HepG2 (cell line): ENCODE measurements around the gene NAB2. TPM values are rescaled to one million over a fixed set of nuclear protein-coding genes. Genes with fewer than 3 reads are reported as not detected.

Experiments used
- ATAC-seq: fragments of 200-7000 bp; cut with Tn5 transposase; 3 replicates; pipeline ENCODE4 v1.9.1; 2020; ENCODE audit warnings: mild to moderate bottlenecking, moderate library complexity
- BruUV-seq: library from RNA; stranded (reverse); fragments of 400-500 nt; replicated peaks from 2 replicates; lab custom pipeline; 2021; lab: Mats Ljungman, UMichigan
- CTCF ChIA-PET: fragments of 300-600 bp; formaldehyde crosslinking; extraction: SDS; loops from one replicate; lab custom pipeline; 2021; ENCODE audit warnings: low total read pairs, inconsistent platforms, low intra/inter-chr PET ratio; lab: Yijun Ruan, JAX
- POLR2A ChIA-PET: fragments of 350-600 bp; sonication (Branson Sonifier 250); formaldehyde crosslinking; loops from one replicate; lab custom pipeline; 2020; ENCODE audit warnings: antibody characterized with exemption, inconsistent platforms; lab: Yijun Ruan, JAX
- DNase-seq: peaks from one replicate; pipeline ENCODE4 v3.0.0-alpha.2; 2015; ENCODE audit warnings: low spot score
- FAIRE-seq: peaks from 3 replicates; lab custom pipeline; 2011; peaks lifted over from hg19 to GRCh38; lab: Jason Lieb, UNC
- H2AFZ ChIP-seq: one replicate; pipeline ENCODE4 v1.6.1; 2011; ENCODE audit warnings: low read length, inconsistent platforms
- H3K27ac ChIP-seq: fragments of 300-600 bp; 3 replicates; pipeline ENCODE4 v1.8.0; 2011; ENCODE audit warnings: mixed run types, mild to moderate bottlenecking, mixed read lengths, low read length, inconsistent platforms; ENCODE audit not compliant: insufficient read depth; ENCODE audit errors: extremely low read length
- H3K27me3 ChIP-seq, 2 experiments: fragments of 200-600 bp in 1 of 2; 2 replicates in 1 of 2; 3 replicates in 1 of 2; pipeline versions ENCODE4 v1.6.0 to v1.8.0; 2011; ENCODE audit warnings: low read length in 2 of 2, mild to moderate bottlenecking in 2 of 2, moderate library complexity in 2 of 2, inconsistent platforms in 1 of 2; ENCODE audit not compliant: insufficient read depth in 2 of 2, control insufficient read depth in 1 of 2
- H3K36me3 ChIP-seq, 2 experiments: fragments of 200-600 bp in 1 of 2; replicated peaks in 1 of 2; 2 replicates in 1 of 2; 3 replicates in 1 of 2; pipeline versions ENCODE4 v1.5.1 to v1.8.0; 2011; ENCODE audit warnings: low read length in 2 of 2, inconsistent platforms in 1 of 2; ENCODE audit not compliant: insufficient read depth in 2 of 2, control insufficient read depth in 1 of 2
- H3K4me1 ChIP-seq: 2 replicates; pipeline ENCODE4 v1.5.1; 2012; ENCODE audit warnings: low read length, inconsistent platforms; ENCODE audit not compliant: insufficient read depth
- H3K4me2 ChIP-seq: 2 replicates; pipeline ENCODE4 v1.6.0; 2011; ENCODE audit warnings: low read depth, low read length, inconsistent platforms
- H3K4me3 ChIP-seq, 3 experiments: fragments of 200-600 bp in 1 of 3; sonication (generic), shearing (Covaris generic) in 1 of 3; replicated peaks in 1 of 3; 2 replicates each; pipeline ENCODE4 v1.5.1; 2011 to 2016; ENCODE audit warnings: low read length in 3 of 3, inconsistent platforms in 2 of 3, low read depth in 2 of 3, mild to moderate bottlenecking in 2 of 3, control low read depth in 1 of 3, mixed read lengths in 1 of 3; ENCODE audit not compliant: insufficient read depth in 1 of 3
- H3K79me2 ChIP-seq: one replicate; pipeline ENCODE4 v1.6.1; 2011; ENCODE audit warnings: low read length, inconsistent platforms; ENCODE audit not compliant: insufficient read depth
- H3K9ac ChIP-seq: 2 replicates; pipeline ENCODE4 v1.6.0; 2011; ENCODE audit warnings: mild to moderate bottlenecking, low read depth, low read length, inconsistent platforms; ENCODE audit not compliant: insufficient read depth
- H3K9me3 ChIP-seq: 2 replicates; pipeline ENCODE4 v1.5.1; 2012; ENCODE audit warnings: mild to moderate bottlenecking, low read length
- H4K20me1 ChIP-seq: 2 replicates; pipeline ENCODE4 v1.6.0; 2011; ENCODE audit warnings: inconsistent platforms, mild to moderate bottlenecking, low read length, moderate library complexity; ENCODE audit not compliant: insufficient read depth
- CHCHD3 ChIP-seq: sonication (generic); formaldehyde crosslinking; IDR thresholded peaks from 2 replicates; pipeline ENCODE4 v1.8.0; 2022; ENCODE audit warnings: mild to moderate bottlenecking, missing genetic modification reagents, moderate library complexity
- CREM ChIP-seq, 2 experiments: sonication (generic) in 1 of 2; formaldehyde crosslinking in 1 of 2; IDR thresholded peaks; 2 replicates each; pipeline versions ENCODE4 v1.4.0 to v1.6.1; 2016 to 2020; ENCODE audit warnings: antibody characterized with exemption in 1 of 2, mild to moderate bottlenecking in 1 of 2, missing genetic modification reagents in 1 of 2
- HDAC2 ChIP-seq: sonication (generic); formaldehyde crosslinking; IDR thresholded peaks from 2 replicates; pipeline ENCODE4 v1.4.0; 2020; ENCODE audit warnings: missing genetic modification reagents
- MYNN ChIP-seq: sonication (generic); formaldehyde crosslinking; IDR thresholded peaks from 2 replicates; pipeline ENCODE4 v1.4.0; 2020; ENCODE audit warnings: mild to moderate bottlenecking, low read depth, missing genetic modification reagents
- POGZ ChIP-seq: sonication (generic); formaldehyde crosslinking; IDR thresholded peaks from 2 replicates; pipeline ENCODE4 v1.4.0; 2020; ENCODE audit warnings: mild to moderate bottlenecking, missing genetic modification reagents
- PRDM4 ChIP-seq: sonication (generic); formaldehyde crosslinking; IDR thresholded peaks from 2 replicates; pipeline ENCODE4 v1.9.0; 2021; ENCODE audit warnings: missing genetic modification reagents, borderline replicate concordance
- U2AF2 ChIP-seq: fragments of 200-400 bp; formaldehyde crosslinking; IDR thresholded peaks from 2 replicates; pipeline ENCODE4 v1.6.1; 2017; ENCODE audit warnings: low read depth, mild to moderate bottlenecking, low read length
- ZNF883 ChIP-seq: sonication (generic); formaldehyde crosslinking; IDR thresholded peaks from 2 replicates; pipeline ENCODE4 v1.5.1; 2020; ENCODE audit warnings: mild to moderate bottlenecking, missing genetic modification reagents; ENCODE audit errors: not compliant biosample characterization
- ZSCAN21 ChIP-seq: sonication (generic); formaldehyde crosslinking; IDR thresholded peaks from 2 replicates; pipeline ENCODE4 v1.8.0; 2022; ENCODE audit warnings: mild to moderate bottlenecking, missing genetic modification reagents, moderate library complexity, borderline replicate concordance
- ZSCAN22 ChIP-seq: sonication (generic); formaldehyde crosslinking; IDR thresholded peaks from 2 replicates; pipeline ENCODE4 v1.4.0; 2020; ENCODE audit warnings: mild to moderate bottlenecking, missing genetic modification reagents
- WGBS: methylation state at CpG from one replicate; pipeline ENCODE4 v1.1.6; 2017; ENCODE audit warnings: low lambda C conversion rate; 5-methylcytosine and 5-hydroxymethylcytosine counted together
- in situ Hi-C: cut with HindIII; loops from 2 replicates; pipeline ENCODE4 v1.10.0; 2017; ENCODE audit warnings: low pct_unique_long_range_greater_than_20kb; ENCODE audit not compliant: extremely low pct_ligation_motif_present
- intact Hi-C: fragments of 100-400 bp; cut with micrococcal nuclease; formaldehyde crosslinking; loops from one replicate; pipeline ENCODE4 v1.10.0; 2022; ENCODE audit not compliant: unreplicated experiment
- polyA plus RNA-seq, 8 experiments: library from polyadenylated mRNA; depleted of rRNA in 3 of 8; stranded (reverse) in 7 of 8; unstranded in 1 of 8; fragments of >200 nt; fragmentation: Illumina TruSeq in 4 of 8; extraction: Trizol in 4 of 8; gene quantifications; 2 replicates each; pipeline versions ENCODE4 v1.2.1 to v1.2.3, GENCODE V29; 2011 to 2016; ENCODE audit warnings: low read depth in 4 of 8, missing spikeins in 1 of 8, mixed read lengths in 1 of 8; ENCODE audit not compliant: insufficient read depth in 1 of 8
- total RNA-seq, 5 experiments: library from RNA; depleted of rRNA; stranded (reverse); fragments of >200 nt; fragmentation: Illumina TruSeq; extraction: Trizol; gene quantifications; 2 replicates each; pipeline ENCODE4 v1.2.3, GENCODE V29; 2016; ENCODE audit warnings: low read depth in 1 of 5

NAB2 gene
- total and polyA plus RNA-seq, 2 of the 13 experiments (the other 11 are each of a cell fraction or from before 2014, with no cell fraction given) = 11.7 to 12.9 TPM

DNA sequence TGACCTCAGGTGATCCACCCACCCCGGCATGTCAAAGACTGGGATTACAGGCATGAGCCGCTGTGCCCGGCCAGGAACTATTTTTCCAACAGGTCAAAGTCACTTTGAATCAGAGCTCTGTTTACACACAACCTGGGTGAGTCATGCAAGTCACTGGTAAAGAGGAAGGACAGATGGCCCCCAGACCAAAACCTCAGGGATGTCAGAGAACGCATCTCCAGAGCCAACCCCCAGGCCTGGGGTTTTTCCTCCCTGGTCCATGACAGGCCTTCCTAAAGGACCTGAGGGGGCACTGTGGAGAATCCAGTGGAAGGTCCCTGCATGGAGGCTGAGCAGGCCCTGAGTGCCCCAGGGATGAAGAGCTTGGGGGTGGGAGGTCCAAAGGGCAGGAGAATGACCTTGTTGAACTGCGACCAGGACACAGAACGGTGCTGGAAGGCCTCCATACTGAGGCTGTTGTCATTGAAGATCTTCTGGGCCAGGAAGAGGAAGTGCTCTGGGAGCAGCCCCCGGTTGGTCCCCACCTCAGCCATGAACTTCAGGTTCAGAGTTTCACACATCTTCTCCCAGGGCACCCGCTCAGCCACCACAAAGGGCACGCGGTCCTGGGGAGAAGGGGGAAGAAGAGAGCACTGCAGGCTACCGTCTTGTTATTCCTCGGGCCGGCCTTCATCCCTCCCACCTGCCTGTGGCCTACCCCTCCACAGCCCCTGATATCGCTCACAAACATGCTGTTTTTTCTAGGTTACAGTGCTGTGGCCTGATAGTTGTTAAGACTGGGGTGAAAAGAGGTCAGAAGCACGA lies 13.2 kb downstream of the NAB2 start (continued):
- TF ChIP-seq POGZ (CRISPR knock-in tag) (peak; percentile 50; the same call in 1 of the 2 replicates), HDAC2 (CRISPR knock-in tag) (peak; percentile 86), CHCHD3 (CRISPR knock-in tag) (no peak), ZNF883 (CRISPR knock-in tag) (peak; percentile 16)

DNA sequence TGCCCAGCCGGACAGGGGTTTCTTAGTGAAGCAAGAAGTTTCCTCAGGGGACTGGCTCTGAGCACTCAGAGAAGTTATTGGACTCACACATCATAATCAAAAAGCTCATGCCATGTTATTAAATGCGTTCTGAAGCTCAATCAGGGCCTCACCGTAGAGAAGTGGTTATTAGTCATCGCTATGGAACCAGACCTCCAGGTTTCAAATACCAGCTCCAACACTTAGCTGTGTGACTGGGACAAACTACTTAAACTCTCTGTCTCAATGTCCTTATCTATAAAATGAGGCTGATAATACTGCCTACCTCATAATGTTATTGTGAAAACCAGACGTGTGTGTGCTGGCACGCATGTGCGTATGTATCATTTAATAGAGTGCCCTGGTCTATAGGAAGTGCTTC lies 14.9 kb downstream of the NAB2 start:
- no peak for FAIRE-seq
- in situ Hi-C loops (no loop called here), intact Hi-C loops (no loop called here)
- no peak for ATAC-seq
- POLR2A ChIA-PET = interaction anchor here (1.5 to 13.5 kb wide), 4 partner anchors 7 to 25 kb away, joined by 4 to 309 read pairs (median 58); partner anchors contain the start of genes LRP1, NAB2, NEMP1 and STAT6
- no peaks in the 10 kb centered on the region for H3K79me2 ChIP-seq
- no peak overlapping the region for H3K4me2 ChIP-seq
- H3K9me3 ChIP-seq = no peaks in the 10 kb centered on the region
- no peak overlapping the region for H2AFZ ChIP-seq
- H3K36me3 ChIP-seq = peaks cover 11 to 16% of the 10 kb centered on the region in 2 experiments; a peak in 4 of 5 replicates
- no peaks in the 10 kb centered on the region for H3K27me3 ChIP-seq
- no peak overlapping the region for H3K27ac ChIP-seq
- DNase-seq = no peak
- H3K4me1 ChIP-seq = peaks cover 46% of the 10 kb centered on the region
- no peaks in the 10 kb centered on the region for H4K20me1 ChIP-seq
- no peak overlapping the region for H3K4me3 ChIP-seq
- no TSS peak for BruUV-seq
- no peak for TF ChIP-seq ZSCAN21
- no peak for TF ChIP-seq MYNN
- no peak for TF ChIP-seq CREM (IDR thresholded peaks at IDR 0.05)
- no peak for TF ChIP-seq CREM (CRISPR knock-in tag; IDR thresholded peaks at IDR 0.05)
- TF ChIP-seq U2AF2 = no peak
- TF ChIP-seq PRDM4 = no peak
- no peak for TF ChIP-seq ZSCAN22 (CRISPR knock-in tag)
- WGBS = 99% methylated on average over 6 of the region's 7 CpGs
- H3K9ac ChIP-seq = no peak overlapping the region
- CTCF ChIA-PET = no interaction called here
